Limb (tissue), 2 donors: ENCODE measurements around the gene MYOG.

Source experiments
- DNase-seq, 2 donors: peaks; one replicate each; pipeline ENCODE4 v3.0.0-alpha.2; 2016; ENCODE audit errors: extremely low spot score in 2 of 2

The MYOG gene

GRCh38 chr1:203033287-203033686 lies 52.5 kb downstream of the MYOG start:
- DNase-seq = no peak
